ENCODE results near the gene ANKRD11.

ANKRD11 gene

GRCh38 chr16:89318430-89318758 is 172.0 kb downstream of the ANKRD11 start:
- Histone ChIP-seq H3K9me3 (ENCODE audit: control insufficient read depth, low read length) (no peaks in the 10 kb centered on the region), H3K36me3 (ENCODE audit: control insufficient read depth, insufficient read depth, low read length) (no peaks in the 10 kb centered on the region), H3K9ac (no peak overlapping the region), H3K27me3 (ENCODE audit: control insufficient read depth, insufficient read depth, low read length) (no peaks in the 10 kb centered on the region), H3K27ac (no peak overlapping the region), H3K4me2 (ENCODE audit: low read length) (no peak overlapping the region), H2AFZ (no peak overlapping the region), H3K4me3 (ENCODE audit: low read depth, low read length) (no peak overlapping the region), H3K79me2 (peaks cover 85% of the 10 kb centered on the region), H3K4me1 (peaks cover 17% of the 10 kb centered on the region)
- TF ChIP-seq CTCF (IDR thresholded peaks at IDR 0.05): no peak

- Histone ChIP-seq H3K27me3 (ENCODE audit: control insufficient read depth, insufficient read depth, low read length) (no peaks in the 10 kb centered on the region), H3K27ac (no peak overlapping the region), H2AFZ (no peak overlapping the region), H3K4me1 (peaks cover 17% of the 10 kb centered on the region), H3K79me2 (peaks cover 86% of the 10 kb centered on the region), H3K36me3 (ENCODE audit: control insufficient read depth, insufficient read depth, low read length) (no peaks in the 10 kb centered on the region), H3K4me3 (ENCODE audit: low read depth, low read length) (no peak overlapping the region), H3K9ac (no peak overlapping the region), H3K9me3 (ENCODE audit: control insufficient read depth, low read length) (no peaks in the 10 kb centered on the region), H3K4me2 (ENCODE audit: low read length) (no peak overlapping the region)
- TF ChIP-seq CTCF (IDR thresholded peaks at IDR 0.05): no peak
Measured at GRCh38 chr16:89317729-89318429, 172.5 kb downstream of the ANKRD11 start.

GRCh38 chr16:89317101-89317671 is 173.2 kb downstream of the ANKRD11 start:
- Histone ChIP-seq H3K27me3 (ENCODE audit: control insufficient read depth, insufficient read depth, low read length) (no peaks in the 10 kb centered on the region), H2AFZ (no peak overlapping the region), H3K9me3 (ENCODE audit: control insufficient read depth, low read length) (no peaks in the 10 kb centered on the region), H3K9ac (no peak overlapping the region), H3K36me3 (ENCODE audit: control insufficient read depth, insufficient read depth, low read length) (no peaks in the 10 kb centered on the region), H3K4me2 (ENCODE audit: low read length) (no peak overlapping the region), H3K4me3 (ENCODE audit: low read depth, low read length) (no peak overlapping the region), H3K79me2 (peaks cover 85% of the 10 kb centered on the region), H3K27ac (no peak overlapping the region), H3K4me1 (peaks cover 16% of the 10 kb centered on the region)
- TF ChIP-seq CTCF (IDR thresholded peaks at IDR 0.05): no peak

GRCh38 chr16:89316701-89317100 is 173.7 kb downstream of the ANKRD11 start:
- Histone ChIP-seq H3K27me3 (ENCODE audit: control insufficient read depth, insufficient read depth, low read length) (no peaks in the 10 kb centered on the region), H3K79me2 (peaks cover 84% of the 10 kb centered on the region), H2AFZ (no peak overlapping the region), H3K36me3 (ENCODE audit: control insufficient read depth, insufficient read depth, low read length) (no peaks in the 10 kb centered on the region), H3K9me3 (ENCODE audit: control insufficient read depth, low read length) (no peaks in the 10 kb centered on the region), H3K4me3 (ENCODE audit: low read depth, low read length) (no peak overlapping the region), H3K4me2 (ENCODE audit: low read length) (no peak overlapping the region), H3K9ac (no peak overlapping the region), H3K27ac (peak overlapping the region; percentile 8), H3K4me1 (peaks cover 15% of the 10 kb centered on the region)
- TF ChIP-seq CTCF (IDR thresholded peaks at IDR 0.05): no peak

Data from parathyroid adenoma (tissue), 2 donors.